Loucy (cell line): ENCODE results near the gene ARHGDIG.

ENCODE experiments used
- H2AFZ ChIP-seq: fragments of 200-600 bp; sonication (generic); 2 replicates; pipeline ENCODE4 v1.6.0; 2016; ENCODE audit warnings: antibody characterized with exemption, mild to moderate bottlenecking, low read length, moderate library complexity
- H3F3A ChIP-seq: fragments of 200-600 bp; 2 replicates; pipeline ENCODE4 v1.6.0; 2016; ENCODE audit warnings: antibody characterized with exemption, low read depth, mild to moderate bottlenecking
- H3K27me3 ChIP-seq: fragments of 200-600 bp; sonication (generic); 2 replicates; pipeline ENCODE4 v1.6.1; 2014; ENCODE audit warnings: low read length, mild to moderate bottlenecking; ENCODE audit not compliant: insufficient read depth, poor library complexity, severe bottlenecking
- H3K36me3 ChIP-seq: fragments of 200-600 bp; sonication (generic); 2 replicates; pipeline ENCODE4 v1.6.1; 2016; ENCODE audit warnings: low read length; ENCODE audit not compliant: insufficient read depth
- H3K4me1 ChIP-seq: fragments of 200-600 bp; sonication (generic); 2 replicates; pipeline ENCODE4 v1.5.1; 2014; ENCODE audit warnings: low read length, mild to moderate bottlenecking; ENCODE audit not compliant: insufficient read depth, poor library complexity, severe bottlenecking
- H3K4me2 ChIP-seq: fragments of 200-600 bp; sonication (generic); 2 replicates; pipeline ENCODE4 v1.6.0; 2014; ENCODE audit warnings: antibody characterized with exemption, low read length, low read depth, mild to moderate bottlenecking; ENCODE audit not compliant: poor library complexity, severe bottlenecking
- H3K4me3 ChIP-seq: fragments of 200-600 bp; sonication (generic); 2 replicates; pipeline ENCODE4 v1.5.1; 2014; ENCODE audit warnings: low read length, mild to moderate bottlenecking, mixed read lengths; ENCODE audit not compliant: poor library complexity, severe bottlenecking
- H3K79me2 ChIP-seq: fragments of 200-600 bp; sonication (generic); 2 replicates; pipeline ENCODE4 v1.6.1; 2014; ENCODE audit warnings: low read length; ENCODE audit not compliant: insufficient read depth
- H3K9ac ChIP-seq: fragments of 200-600 bp; sonication (generic); 2 replicates; pipeline ENCODE4 v1.6.0; 2014; ENCODE audit warnings: mild to moderate bottlenecking, low read depth, low read length, moderate library complexity; ENCODE audit not compliant: poor library complexity, severe bottlenecking
- H3K9me2 ChIP-seq: fragments of 200-600 bp; sonication (generic); replicated peaks from 2 replicates; pipeline ENCODE4 v1.6.1; 2016; ENCODE audit warnings: low read depth, low read length, mixed read lengths
- H3K9me3 ChIP-seq: fragments of 200-600 bp; sonication (generic); 2 replicates; pipeline ENCODE4 v1.6.1; 2014; ENCODE audit warnings: mild to moderate bottlenecking, antibody characterized with exemption, low read length, low read depth; ENCODE audit not compliant: insufficient read depth
- H4K20me1 ChIP-seq: fragments of 200-600 bp; sonication (generic); 2 replicates; pipeline ENCODE4 v1.6.0; 2014; ENCODE audit warnings: antibody characterized with exemption, low read length, mild to moderate bottlenecking; ENCODE audit not compliant: insufficient read depth, poor library complexity, severe bottlenecking
- EZH2phosphoT487 ChIP-seq: fragments of 200-600 bp; IDR thresholded peaks from 2 replicates; pipeline ENCODE4 v1.6.1; 2018; ENCODE audit warnings: antibody characterized with exemption, mild to moderate bottlenecking, moderate library complexity, borderline replicate concordance
- TF ChIP-seq, protein P1 (sequence below): fragments of 200-600 bp; sonication (generic); conservative IDR thresholded peaks from 2 replicates; pipeline ENCODE4 v1.5.1; 2014; ENCODE audit warnings: mild to moderate bottlenecking, antibody characterized with exemption, low read length

ARHGDIG gene

DNA sequence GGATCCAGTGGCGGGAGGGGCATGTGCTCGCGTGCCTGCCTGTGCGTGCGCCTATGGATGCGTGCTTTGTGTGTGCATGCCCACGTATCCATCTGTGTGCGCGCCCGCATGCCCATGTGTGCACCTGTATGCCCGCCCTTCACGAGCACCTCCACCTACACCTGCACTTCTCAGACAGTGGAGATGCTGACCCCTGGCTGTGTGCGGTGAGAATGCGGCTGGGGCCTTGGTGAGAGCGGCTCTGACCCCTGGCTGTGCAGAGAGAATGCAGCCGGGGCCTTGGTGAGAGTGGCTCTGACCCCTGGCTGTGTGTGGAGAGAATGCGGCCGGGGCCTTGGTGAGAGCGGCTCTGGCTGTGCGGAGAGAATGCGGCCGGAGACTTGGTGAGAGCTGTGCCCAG, 38.2 kb downstream of the ARHGDIG start:
- Histone ChIP-seq H4K20me1 (no peaks in the 10 kb centered on the region), H3K36me3 (peaks cover under 1% of the 10 kb centered on the region; the same call in 1 of the 2 replicates)
- no peak for TF ChIP-seq EZH2phosphoT487
- TF ChIP-seq, protein P1, sequence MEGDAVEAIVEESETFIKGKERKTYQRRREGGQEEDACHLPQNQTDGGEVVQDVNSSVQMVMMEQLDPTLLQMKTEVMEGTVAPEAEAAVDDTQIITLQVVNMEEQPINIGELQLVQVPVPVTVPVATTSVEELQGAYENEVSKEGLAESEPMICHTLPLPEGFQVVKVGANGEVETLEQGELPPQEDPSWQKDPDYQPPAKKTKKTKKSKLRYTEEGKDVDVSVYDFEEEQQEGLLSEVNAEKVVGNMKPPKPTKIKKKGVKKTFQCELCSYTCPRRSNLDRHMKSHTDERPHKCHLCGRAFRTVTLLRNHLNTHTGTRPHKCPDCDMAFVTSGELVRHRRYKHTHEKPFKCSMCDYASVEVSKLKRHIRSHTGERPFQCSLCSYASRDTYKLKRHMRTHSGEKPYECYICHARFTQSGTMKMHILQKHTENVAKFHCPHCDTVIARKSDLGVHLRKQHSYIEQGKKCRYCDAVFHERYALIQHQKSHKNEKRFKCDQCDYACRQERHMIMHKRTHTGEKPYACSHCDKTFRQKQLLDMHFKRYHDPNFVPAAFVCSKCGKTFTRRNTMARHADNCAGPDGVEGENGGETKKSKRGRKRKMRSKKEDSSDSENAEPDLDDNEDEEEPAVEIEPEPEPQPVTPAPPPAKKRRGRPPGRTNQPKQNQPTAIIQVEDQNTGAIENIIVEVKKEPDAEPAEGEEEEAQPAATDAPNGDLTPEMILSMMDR = peak; percentile 48

DNA sequence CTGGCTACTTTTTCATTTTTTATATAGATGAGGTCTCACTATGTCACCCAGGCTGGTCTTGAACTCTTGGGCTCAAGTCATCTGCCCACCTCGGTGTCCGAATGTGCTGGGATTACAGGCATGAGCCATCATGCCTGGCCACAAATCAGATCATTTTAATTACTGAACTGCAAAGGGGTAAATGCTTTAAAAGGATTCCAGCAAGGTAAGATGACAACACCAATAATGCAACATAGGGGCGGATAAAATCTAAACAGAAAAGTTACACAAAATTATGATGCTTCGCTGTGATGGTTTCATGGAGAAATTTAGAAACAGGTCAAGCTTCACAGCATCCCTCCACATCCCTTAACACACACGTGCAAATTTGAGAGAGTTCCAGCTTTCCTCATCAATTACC, 39.8 kb downstream of the ARHGDIG start:
- Histone ChIP-seq H3K36me3 (no peaks in the 10 kb centered on the region), H3K9me3 (no peaks in the 10 kb centered on the region), H3F3A (no peaks in the 10 kb centered on the region), H3K4me3 (no peak overlapping the region), H3K27me3 (no peaks in the 10 kb centered on the region), H3K9ac (no peak overlapping the region), H4K20me1 (no peaks in the 10 kb centered on the region), H3K4me1 (peaks cover 38% of the 10 kb centered on the region), H3K79me2 (peaks cover 50% of the 10 kb centered on the region; the same call in 1 of the 2 replicates), H2AFZ (no peak overlapping the region), H3K9me2 (no peaks in the 10 kb centered on the region), H3K4me2 (no peak overlapping the region)
- TF ChIP-seq EZH2phosphoT487 = no peak
- TF ChIP-seq, protein P1 = no peak

More for the DNA sequence above, 38.2 kb downstream of the ARHGDIG start:
- Histone ChIP-seq H3K79me2 (peaks cover 38% of the 10 kb centered on the region; the same call in 1 of the 2 replicates), H3K4me1 (peaks cover 22% of the 10 kb centered on the region), H3K9ac (no peak overlapping the region), H3K4me3 (no peak overlapping the region), H3F3A (no peaks in the 10 kb centered on the region), H3K9me3 (no peaks in the 10 kb centered on the region), H3K9me2 (no peaks in the 10 kb centered on the region), H3K4me2 (no peak overlapping the region), H2AFZ (no peak overlapping the region), H3K27me3 (no peaks in the 10 kb centered on the region)

DNA sequence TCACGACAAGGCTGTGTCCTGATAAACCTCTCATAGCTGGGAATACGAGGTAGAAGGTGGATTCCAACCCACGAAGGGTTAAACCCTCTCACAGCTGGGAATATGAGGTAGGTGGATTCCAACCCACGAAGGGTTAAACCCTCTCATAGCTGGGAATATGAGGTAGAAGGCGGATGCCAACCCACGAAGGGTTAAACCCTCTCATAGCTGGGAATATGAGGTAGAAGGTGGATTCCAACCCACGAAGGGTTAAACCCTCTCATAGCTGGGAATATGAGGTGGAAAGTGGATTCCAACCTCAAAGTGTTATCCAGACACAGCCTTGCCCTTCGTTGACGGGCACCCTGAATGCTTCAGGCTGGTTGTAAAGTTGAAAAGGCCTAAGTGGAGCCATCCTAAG, 41.1 kb downstream of the ARHGDIG start:
- H3K36me3 ChIP-seq = no peaks in the 10 kb centered on the region
- no peaks in the 10 kb centered on the region for H4K20me1 ChIP-seq
- H3K9me2 ChIP-seq = no peaks in the 10 kb centered on the region
- H3K27me3 ChIP-seq = no peaks in the 10 kb centered on the region
- H3F3A ChIP-seq = no peaks in the 10 kb centered on the region
- H3K4me2 ChIP-seq = no peak overlapping the region
- peaks cover 53% of the 10 kb centered on the region; the same call in 1 of the 2 replicates for H3K79me2 ChIP-seq
- no peak for TF ChIP-seq EZH2phosphoT487
- TF ChIP-seq, protein P1 = no peak
- peaks cover 45% of the 10 kb centered on the region for H3K4me1 ChIP-seq
- no peaks in the 10 kb centered on the region for H3K9me3 ChIP-seq
- no peak overlapping the region for H3K9ac ChIP-seq
- H3K4me3 ChIP-seq = no peak overlapping the region
- H2AFZ ChIP-seq = no peak overlapping the region
